Activated CD4-positive, alpha-beta T cell treated with anti-CD3 and anti-CD28 coated beads for 1 hour (primary cell): ENCODE data around the gene SLC25A13.

Experiments
- DNase-seq: peaks from one replicate; pipeline ENCODE4 v3.0.0-alpha.2; 2020

Gene SLC25A13

DNA sequence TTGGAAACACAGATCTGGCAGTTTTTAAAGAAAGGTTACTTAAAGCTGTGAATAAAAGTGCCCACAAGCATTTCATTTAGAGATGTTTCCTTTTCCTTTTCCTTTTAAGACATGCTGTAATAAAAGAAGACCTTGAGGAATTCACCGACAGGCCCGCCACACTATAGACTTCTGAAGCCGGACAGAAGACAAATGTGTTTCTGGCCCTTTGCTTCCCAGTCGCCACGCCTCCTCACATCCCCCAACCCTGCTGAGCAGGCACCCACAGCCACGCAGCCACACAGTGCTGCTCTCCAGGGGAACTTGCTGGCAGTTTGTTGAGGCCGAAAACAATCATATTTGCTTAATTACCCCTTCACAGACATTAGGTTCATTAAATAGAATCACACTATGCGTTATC, 83.4 kb downstream of the SLC25A13 start:
- no peak for DNase-seq

DNA sequence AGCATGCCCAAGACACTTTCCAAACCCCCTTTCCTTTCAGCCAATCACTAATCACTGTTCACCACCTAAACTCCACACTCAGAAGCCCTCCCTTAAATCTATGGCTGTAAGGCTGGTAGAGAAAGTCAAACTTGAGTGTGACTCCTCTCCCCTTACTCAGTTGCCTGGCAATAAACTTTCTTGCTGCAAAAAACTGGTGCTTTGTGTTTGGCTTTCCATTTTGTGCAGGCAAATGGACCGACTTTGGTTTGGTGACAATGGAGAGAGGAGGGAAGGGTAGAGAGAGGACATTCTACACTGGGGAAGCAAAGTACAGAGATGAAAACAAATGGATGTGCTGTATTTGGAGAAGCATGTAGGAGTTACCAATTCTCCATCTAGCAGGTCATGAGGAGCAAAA, 84.9 kb downstream of the SLC25A13 start:
- DNase-seq: no peak

DNA sequence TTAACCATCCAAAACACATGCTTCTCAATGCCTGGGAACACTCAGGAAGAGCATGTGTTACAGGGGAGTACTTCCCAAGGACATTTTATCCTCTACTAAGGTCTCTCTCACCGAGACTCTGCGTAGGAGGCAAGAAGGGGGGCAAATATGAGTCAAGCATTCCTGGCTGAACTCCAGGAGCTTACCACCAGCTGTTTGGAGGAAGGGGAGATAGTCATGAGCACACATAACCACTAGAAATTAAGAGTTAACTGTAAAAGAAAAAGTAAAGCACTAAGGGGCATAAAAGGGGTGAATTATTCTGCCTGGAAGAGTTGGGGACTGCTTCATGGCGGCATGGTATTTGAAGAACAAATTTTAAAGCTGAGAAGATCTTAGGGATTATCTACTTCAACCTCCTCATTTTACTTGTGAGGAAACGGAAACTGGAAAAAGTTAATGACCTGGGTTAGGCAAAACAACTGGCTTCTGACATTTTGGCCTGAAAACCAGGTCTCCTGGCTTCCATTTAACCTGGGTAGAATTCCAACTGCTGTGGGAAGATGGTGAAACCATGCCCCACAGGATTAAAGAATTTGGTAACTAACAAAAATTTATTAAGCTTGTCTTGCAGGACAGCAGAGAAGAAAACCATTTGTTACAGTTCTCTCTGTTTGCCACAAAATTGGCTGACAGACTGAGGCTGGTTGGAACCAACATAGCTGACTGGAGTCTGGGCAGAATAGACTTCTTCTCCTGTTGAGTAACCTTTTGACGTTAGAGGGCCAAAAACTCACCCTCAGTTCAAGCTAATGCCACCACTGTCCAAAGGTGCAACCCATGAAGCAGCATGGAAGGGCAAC, 85.5 kb downstream of the SLC25A13 start:
- DNase-seq: no peak

DNA sequence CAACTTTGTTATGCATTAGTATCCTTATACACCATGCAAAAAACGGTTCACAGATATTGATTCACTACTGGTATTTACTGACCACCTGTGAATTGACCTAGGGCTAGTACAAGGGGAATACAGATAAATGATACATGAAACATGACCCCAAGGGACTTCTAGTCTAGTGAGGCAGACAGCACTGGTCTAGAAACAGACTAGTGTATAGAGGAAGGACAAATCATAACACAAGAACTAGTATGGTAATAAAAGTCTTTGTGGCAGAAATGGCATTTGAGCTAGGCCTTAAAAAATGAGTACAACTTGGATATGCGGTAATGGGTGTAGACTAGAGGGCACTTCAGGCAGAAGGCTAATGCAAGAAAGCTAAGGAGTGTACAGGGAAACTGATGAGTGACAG, 86.6 kb downstream of the SLC25A13 start:
- DNase-seq: no peak

DNA sequence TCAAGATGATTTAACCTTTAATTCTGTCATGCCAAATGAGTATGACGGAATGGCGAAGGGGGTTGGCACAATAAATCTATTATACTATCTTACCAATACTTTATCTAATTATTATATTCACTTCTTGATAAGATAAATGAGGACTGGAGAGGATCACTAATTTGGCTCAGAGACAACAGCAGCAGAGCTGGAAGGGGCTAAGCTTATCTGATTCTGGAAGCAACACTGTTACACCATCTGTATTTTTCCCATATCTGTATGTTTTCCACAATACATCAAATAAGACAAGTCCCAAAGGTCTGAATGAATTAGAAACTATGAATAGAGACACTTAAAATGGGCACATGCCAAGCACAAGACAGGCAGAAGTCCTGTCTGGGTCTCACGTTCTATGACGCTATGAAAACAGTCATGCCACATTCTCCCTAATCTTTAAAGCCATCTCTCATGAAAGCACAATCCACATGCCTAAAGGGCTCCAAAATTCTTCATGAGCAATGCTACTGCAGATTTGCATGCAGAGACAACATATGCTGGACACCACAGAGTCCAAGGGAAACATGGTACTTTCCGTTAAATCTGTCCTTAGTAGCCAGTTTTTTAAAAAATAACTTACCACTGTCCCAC, 88.3 kb downstream of the SLC25A13 start:
- no peak for DNase-seq

DNA sequence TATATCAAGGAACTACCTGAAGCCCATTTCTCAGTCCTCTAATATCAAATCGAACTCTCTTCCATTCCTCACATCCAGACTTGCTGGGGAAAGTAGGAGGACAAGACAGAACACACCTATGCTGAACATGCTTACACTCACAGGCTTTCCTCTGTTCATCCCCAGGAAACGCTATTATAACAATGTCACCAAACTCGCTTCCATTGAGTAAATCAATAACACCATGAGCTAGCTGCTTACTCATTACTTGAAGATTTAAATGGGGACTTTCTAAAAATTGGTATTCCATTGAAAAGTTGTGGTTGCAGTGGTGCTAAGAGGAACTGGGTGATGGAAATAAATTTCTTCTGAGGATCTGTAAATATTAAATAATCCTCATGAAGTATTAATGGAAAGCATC, 88.8 kb downstream of the SLC25A13 start:
- DNase-seq: no peak

DNA sequence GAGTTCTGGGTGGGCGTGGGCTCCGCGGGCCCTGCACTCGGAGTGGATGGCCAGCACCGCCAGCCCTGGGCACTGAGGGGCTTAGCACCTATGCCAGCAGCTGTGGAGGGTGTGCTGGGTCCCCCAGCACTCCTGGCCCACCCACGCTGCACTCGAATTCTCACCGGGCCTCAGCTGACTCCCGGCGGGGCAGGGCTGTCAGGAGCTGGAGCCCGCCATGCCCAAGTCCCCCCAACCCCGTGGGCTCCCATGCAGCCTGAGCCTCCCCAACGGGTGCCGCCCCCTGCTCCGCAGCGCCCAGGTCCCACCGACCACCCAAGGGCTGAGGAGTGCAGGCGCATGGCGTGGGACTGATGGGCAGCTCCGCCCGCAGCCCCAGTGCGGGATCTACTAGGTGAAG, 93.1 kb downstream of the SLC25A13 start:
- DNase-seq: no peak

DNA sequence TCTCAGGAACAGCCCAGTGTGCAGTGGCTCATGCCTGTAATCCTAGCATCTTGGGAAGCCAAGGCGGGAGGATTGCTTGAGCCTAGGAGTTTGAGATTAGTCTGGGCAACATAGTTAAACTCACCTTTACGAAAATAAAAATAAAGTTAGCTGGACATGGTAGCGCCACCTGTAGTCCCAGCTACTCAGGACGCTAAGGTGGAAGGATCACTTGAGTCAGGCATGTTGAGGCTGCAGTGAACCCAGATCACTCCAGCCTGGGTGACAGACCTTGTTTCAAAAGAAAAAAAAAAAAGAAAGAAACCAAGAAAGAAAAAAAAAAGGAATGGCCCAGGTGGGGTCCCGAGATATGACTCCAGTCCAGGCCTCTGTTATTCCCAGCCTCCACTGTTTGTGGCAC, 96.6 kb downstream of the SLC25A13 start:
- DNase-seq: no peak

DNA sequence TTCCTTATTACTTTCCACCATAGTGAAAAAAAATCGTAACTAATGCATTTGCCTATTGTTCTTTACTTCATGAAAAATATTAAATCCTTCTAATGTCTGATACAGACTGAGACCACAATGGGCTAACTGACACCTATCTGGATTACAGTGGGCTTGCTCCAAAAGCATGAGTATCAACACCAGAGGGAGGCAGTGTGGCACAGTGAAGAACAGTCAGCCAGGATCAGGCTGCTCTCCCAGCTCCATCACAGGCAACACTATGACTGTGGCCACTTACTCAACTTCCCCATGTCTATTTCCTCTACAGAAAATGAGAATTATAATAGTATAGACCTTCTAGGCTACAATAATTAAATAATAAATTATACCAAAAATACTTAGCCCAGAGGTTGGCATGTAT, 97.2 kb downstream of the SLC25A13 start:
- DNase-seq: no peak

DNA sequence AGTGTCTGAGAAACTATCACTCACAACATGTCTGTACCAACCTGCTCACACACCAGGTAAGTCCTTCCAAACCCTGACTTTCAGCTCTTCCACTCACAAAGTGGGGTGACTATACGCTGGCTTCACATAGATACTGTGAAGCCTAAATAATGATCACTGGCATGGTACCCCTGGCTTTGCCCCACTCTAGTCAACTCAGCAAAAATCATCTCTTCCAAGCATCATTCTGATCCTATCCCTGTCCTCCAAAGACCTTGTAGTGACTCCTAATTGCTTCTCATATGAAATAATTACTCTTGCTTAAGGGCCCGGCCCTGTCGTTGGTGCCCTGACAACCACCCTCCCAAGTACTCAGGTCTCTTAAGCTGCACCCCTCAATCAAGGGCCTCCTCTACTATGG, 97.8 kb downstream of the SLC25A13 start:
- DNase-seq: no peak

DNA sequence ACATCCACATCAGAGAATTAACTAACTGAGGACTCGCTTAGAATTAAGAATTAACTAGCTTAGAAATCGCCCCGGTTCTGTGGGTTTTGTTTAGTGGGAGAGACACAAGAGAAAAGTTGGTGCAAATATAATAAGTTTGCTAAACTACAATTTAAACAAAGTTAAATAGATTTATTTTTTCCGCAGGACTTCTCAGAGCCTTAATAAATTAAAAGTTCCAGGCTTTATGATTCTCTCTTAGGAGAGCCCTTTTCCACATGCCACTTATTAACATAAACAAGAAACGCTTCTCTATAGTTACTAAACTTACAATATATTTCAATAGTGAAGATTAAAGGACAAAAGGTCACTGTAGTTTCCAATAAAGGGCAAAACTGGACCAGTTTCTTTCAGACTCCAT, 100.0 kb downstream of the SLC25A13 start:
- no peak for DNase-seq

DNA sequence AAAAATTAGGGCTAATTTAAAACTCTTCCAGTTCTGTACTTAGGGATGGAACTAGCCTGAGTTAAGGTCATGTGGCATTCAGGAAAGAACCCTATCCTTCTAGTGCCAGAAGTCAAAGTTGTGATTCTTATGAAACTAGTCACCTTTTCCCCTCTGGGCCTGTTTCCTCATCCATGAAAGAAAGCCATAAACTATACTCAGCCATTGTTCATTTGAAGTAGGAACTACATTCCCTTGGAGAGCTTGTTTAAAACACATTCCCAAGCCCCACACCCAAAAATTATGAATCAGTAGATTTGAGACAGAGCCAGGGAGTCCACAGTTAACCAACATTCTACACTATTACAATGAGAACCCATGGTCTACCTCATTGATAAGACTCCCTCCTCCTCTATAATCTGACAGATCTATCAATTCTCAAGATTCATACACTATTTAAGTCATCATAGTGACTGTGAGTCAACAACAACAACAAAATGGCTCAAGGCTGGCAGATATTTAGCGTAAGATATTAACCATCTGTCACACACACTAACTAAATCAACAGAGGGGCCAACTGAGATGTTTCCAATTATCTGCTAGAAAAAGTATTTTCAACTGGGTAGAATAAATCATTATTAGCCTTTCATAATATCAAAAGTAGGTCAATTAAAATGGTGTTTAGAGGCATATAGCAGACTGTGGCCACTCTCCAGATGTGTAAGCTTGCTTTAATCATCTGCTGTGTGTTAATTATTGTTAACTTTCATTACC, 102.3 kb downstream of the SLC25A13 start:
- no peak for DNase-seq

DNA sequence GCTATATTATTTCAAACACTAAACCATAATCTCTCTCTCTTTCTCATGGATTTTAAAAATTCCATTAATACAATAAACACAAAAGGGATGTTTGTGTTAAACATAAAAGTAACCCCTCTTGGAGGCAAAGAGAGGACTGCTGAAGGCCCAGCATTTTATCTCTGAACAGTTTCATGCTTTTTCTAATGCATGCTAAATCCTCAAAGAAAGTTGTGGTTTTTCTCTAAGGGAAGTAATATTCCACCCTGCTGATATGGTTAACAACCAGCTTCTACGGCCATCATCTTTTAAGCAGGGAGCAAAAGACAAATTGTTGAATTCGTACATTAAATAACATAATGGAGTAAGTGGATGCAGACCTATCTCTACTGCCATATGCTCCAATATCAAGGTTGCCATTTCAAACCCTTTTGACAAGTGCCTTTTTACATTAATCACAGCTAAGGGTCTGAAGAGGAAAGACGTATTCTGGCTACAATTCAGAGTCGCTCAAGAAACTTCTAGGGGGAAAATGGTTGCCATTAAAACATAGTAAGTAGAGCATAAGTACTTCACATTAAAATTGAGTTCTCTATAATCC, 103.1 kb downstream of the SLC25A13 start:
- no peak for DNase-seq

DNA sequence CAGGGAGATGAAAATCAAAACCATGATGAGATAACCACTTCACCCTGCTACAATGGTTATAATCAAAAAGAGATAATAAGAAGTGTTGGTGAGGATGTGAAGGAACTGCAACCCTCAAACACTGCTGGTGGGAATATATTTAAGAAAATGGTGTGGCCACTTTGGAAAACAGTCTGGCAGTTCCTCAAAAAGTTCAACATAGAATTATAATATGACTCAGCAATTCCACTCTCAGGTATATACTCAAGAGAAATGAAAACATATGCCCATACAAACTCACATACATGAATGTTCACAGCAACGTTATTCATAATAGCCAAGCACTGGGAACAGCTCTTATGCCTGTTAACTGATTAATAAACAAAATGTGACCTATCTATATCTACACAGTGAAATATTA, 104.8 kb downstream of the SLC25A13 start:
- DNase-seq: no peak

DNA sequence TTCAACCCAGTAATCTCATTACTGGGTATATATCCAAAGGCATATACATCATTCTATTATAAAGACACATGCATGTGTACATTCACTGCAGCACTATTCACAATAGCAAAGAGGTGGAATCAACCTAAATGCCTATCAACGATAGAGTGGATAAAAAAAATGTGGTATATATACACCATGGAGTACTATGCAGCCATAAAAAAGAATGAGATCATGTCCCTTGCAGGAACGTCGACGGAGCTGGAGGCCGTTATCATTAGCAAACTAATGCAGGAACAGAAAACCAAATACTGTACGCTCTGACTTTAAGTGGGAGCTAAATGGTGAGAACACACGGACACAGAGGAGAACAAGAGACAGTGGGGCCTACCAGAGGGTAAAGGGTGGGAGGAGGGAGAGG, 105.5 kb downstream of the SLC25A13 start:
- no peak for DNase-seq

DNA sequence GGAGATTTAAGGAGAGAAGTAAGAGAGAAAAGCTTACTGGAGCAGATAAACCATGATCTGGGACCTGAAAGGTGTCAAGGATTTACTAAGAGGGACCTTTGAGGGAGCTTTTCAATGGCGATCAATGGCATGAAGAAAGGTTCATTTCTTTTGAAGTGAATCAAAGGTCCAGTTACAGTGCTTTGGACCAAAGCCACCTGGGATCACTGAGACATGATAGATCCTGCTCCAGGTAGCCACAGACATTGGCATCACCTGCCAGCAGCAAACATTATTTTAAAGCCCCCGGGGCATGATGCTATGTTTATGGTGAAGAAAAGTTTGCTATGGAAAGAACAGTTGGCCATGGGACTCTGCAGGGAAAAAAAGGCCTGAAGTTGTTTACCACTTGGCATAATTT, 109.4 kb downstream of the SLC25A13 start:
- DNase-seq: no peak

DNA sequence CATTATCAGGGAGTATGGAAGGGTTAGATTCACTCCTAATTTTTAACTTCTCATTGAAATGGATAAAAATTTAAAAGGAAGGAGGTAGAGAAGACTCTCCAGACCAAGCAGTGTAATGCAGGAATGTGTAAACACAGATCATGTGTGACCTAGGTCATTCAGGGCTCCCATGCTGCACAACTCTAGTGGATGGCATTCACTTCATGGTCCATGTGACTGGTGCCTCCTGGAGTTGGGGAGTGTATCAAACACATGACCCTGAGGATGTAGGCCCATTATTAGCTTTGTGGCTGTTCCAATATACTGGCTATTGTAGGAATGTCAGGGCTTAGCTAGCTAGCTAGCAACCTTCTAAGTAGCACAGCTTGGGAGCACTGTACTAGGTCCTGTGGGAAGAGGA, 109.9 kb downstream of the SLC25A13 start:
- no peak for DNase-seq

DNA sequence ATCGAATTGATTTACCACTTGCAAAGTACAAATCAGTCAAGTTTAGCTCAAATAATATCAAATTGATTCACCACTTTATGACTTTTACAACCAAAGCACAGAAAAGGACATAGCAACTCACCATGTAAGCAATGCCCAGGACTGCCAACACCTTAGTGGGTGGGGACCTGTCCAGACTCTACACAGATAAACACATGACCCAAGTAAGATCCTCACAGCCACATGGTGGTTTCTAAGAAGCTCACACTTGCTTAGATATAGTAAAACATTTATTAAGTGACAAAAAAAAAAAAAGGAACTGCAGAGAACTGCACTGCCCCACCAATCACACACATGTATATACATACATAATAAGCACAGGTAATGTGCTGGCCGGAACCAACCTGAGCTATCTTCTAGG, 116.2 kb downstream of the SLC25A13 start:
- no peak for DNase-seq

DNA sequence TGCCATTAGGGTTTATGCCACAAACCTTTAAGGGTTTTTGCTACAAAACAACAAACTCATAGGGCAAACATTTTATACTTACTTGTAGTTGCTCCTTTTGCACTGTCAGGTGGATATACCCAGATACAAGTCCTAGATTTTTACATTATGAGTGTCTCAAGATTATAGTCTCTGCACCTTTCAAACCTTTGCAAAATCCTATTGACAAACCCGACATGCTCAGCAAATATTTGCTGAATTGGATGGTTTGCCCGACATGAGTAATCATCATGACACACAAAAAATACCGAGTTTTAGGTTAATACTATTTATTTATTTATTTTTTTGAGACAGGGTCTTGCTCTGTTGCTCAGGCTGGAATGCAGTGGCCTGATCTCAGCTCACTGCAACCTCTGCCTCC, 117.3 kb downstream of the SLC25A13 start:
- DNase-seq: no peak

DNA sequence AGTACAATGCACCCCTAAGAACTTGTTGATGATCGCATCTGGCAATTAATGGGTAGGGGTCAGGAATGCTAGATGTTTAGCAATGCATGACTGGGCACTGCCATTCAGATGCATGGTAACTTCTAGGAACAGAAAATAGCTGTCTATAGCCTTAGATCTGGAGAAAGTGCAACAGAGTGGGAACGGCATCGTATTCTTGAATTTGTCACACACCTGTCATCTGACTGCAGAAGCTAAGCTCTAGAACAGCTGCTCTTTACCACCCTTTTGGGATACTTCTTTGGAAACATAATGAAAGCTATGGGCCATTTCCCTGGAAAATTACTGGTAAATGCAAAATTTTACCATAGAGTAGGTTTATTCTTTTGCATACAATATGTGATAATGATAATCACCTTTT, 118.1 kb downstream of the SLC25A13 start:
- no peak for DNase-seq

DNA sequence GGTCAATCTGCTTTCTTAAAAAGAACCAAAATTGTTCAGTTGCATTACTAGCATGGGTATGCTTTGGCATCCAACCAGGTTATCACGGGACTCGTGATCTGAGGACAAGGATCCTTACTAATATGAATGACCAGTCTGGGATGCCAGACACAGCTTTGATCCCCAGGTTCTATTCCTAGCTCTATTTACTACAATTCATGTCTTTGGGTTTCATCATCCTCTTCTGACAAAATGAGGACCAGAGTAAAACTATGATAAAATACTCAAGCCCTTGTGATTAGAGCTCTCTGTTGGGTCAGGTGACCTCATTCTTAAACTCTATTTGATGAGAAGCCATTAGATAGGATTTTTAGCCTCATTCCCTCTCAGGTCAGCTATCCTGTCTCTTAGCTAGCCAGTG, 119.8 kb downstream of the SLC25A13 start:
- no peak for DNase-seq

DNA sequence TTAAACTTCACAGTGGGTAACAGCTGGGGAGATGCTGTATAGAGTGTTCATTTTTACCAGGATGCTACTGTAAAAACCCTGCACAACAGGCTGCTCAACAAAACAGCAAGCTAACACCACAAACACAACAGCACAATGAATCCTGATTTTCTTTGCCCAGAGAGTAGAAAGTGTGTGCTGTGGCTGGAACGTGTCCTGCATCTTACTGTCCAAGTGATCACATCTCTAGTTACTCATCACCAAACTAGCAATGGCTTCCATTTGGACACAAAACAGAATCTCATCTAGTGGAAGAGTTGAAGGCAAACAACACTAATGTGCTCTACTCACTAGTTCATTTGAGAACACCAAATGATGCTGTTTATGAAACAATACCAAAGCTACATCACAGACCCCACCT, 121.2 kb downstream of the SLC25A13 start:
- DNase-seq: no peak

DNA sequence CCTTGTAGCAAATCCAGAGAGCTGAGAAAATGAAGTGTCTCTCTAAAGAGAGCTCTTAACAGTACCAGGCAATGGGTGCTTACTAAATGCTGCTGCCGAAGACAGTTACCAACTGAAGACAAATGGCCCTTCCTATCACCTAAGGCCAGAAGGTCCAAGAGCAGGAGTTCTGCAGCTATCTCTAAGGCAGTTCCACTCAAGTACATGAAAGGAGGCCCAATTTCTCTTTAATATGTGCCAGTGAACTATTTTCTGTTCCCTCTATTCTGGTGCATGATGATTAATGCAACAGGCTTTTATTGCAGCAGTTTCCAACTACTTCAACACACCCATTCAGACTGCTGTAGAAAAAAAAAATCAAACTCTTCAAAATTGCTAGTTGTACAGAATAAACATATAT, 122.5 kb downstream of the SLC25A13 start:
- no peak for DNase-seq
